Endothelial cell of umbilical vein (primary cell): Measurements from ENCODE around the gene MALT1. TPM values are rescaled to one million over a fixed set of nuclear protein-coding genes. Genes with fewer than 3 reads are reported as not detected.

ENCODE experiments used
- BruUV-seq: library from RNA; stranded (reverse); fragments of 400-500 nt; replicated peaks from 2 replicates; lab custom pipeline; 2021; lab: Mats Ljungman, UMichigan
- CTCF ChIA-PET: fragments of 300-600, 350-600 bp; sonication (Branson Sonifier 250); formaldehyde crosslinking; loops from one replicate; lab custom pipeline; 2021; ENCODE audit warnings: antibody characterized with exemption, inconsistent platforms; lab: Charles Lee
- POLR2A ChIA-PET: fragments of 300-600, 350-600 bp; sonication (Branson Sonifier 250); formaldehyde crosslinking; loops from one replicate; lab custom pipeline; 2021; ENCODE audit warnings: antibody characterized with exemption, inconsistent platforms; lab: Charles Lee
- DNase-seq: peaks from one replicate; pipeline ENCODE4 v3.0.0-alpha.2; 2011; ENCODE audit warnings: low read depth, low spot score
- FAIRE-seq: peaks from 2 replicates; lab custom pipeline; 2011; peaks lifted over from hg19 to GRCh38; lab: Jason Lieb, UNC
- H2AFZ ChIP-seq: 2 replicates; pipeline ENCODE4 v1.6.0; 2012; ENCODE audit warnings: low read depth, low read length, control low read depth, inconsistent platforms
- H3K27ac ChIP-seq: 2 replicates; pipeline ENCODE4 v1.5.1; 2011; ENCODE audit warnings: low read depth, mild to moderate bottlenecking, control low read depth, low read length, moderate library complexity; ENCODE audit not compliant: insufficient read depth
- H3K27me3 ChIP-seq, 2 experiments: 2 replicates each; pipeline versions ENCODE4 v1.6.0 to v1.6.1; 2011; ENCODE audit warnings: low read length in 2 of 2, mixed read lengths in 1 of 2; ENCODE audit not compliant: control insufficient read depth in 2 of 2, insufficient read depth in 2 of 2
- H3K36me3 ChIP-seq, 2 experiments: 2 replicates in 1 of 2; 3 replicates in 1 of 2; pipeline ENCODE4 v1.5.1; 2011; ENCODE audit warnings: low read length in 2 of 2, mild to moderate bottlenecking in 1 of 2, moderate library complexity in 1 of 2; ENCODE audit not compliant: control insufficient read depth in 2 of 2, insufficient read depth in 2 of 2; ENCODE audit errors: extremely low read depth in 1 of 2
- H3K4me1 ChIP-seq: 3 replicates; pipeline ENCODE4 v1.5.1; 2011; ENCODE audit warnings: mild to moderate bottlenecking, low read length; ENCODE audit not compliant: control insufficient read depth, insufficient read depth; ENCODE audit errors: extremely low read depth
- H3K4me2 ChIP-seq: 2 replicates; pipeline ENCODE4 v1.6.1; 2011; ENCODE audit warnings: low read length, control low read depth, mixed read lengths; ENCODE audit not compliant: insufficient read depth
- H3K4me3 ChIP-seq, 3 experiments: fragments of 200-600 bp in 1 of 3; sonication (generic), shearing (Covaris generic) in 1 of 3; replicated peaks in 1 of 3; 2 replicates each; pipeline ENCODE4 v1.5.1; 2011 to 2016; ENCODE audit warnings: control low read depth in 3 of 3, low read length in 3 of 3, mild to moderate bottlenecking in 2 of 3, inconsistent platforms in 1 of 3, low read depth in 1 of 3, moderate library complexity in 1 of 3; ENCODE audit not compliant: insufficient read depth in 1 of 3
- H3K79me2 ChIP-seq: 2 replicates; pipeline ENCODE4 v1.6.0; 2012; ENCODE audit warnings: low read length, inconsistent platforms; ENCODE audit not compliant: control insufficient read depth, insufficient read depth
- H3K9ac ChIP-seq: replicated peaks from 2 replicates; pipeline ENCODE3; 2011; ENCODE audit warnings: low read length, control low read depth; ENCODE audit not compliant: insufficient read depth; ENCODE audit errors: extremely low read depth
- H3K9me1 ChIP-seq: replicated peaks from 3 replicates; pipeline ENCODE4 v1.6.0; 2011; ENCODE audit warnings: mild to moderate bottlenecking, low read length; ENCODE audit not compliant: control insufficient read depth, insufficient read depth; ENCODE audit errors: extremely low read depth
- H3K9me3 ChIP-seq: replicated peaks from 2 replicates; pipeline ENCODE4 v1.5.1; 2012; ENCODE audit warnings: low read length, inconsistent platforms; ENCODE audit not compliant: control insufficient read depth, insufficient read depth
- H4K20me1 ChIP-seq: replicated peaks from 2 replicates; pipeline ENCODE3; 2011; ENCODE audit warnings: mild to moderate bottlenecking, low read length; ENCODE audit not compliant: control insufficient read depth, insufficient read depth; ENCODE audit errors: extremely low read depth
- CTCF ChIP-seq, 2 donors: IDR thresholded peaks; 1 replicate in 1 of 2; 2 replicates in 1 of 2; pipeline ENCODE4 v1.5.1; 2011; ENCODE audit warnings: low read length in 2 of 2, mild to moderate bottlenecking in 2 of 2, moderate library complexity in 2 of 2, control low read depth in 1 of 2, inconsistent platforms in 1 of 2, low read depth in 1 of 2; ENCODE audit not compliant: insufficient read depth in 1 of 2; ENCODE audit errors: extremely low read depth in 1 of 2
- EZH2 ChIP-seq: IDR thresholded peaks from 2 replicates; pipeline ENCODE4 v1.6.1; 2012; ENCODE audit warnings: borderline replicate concordance, low read depth, mild to moderate bottlenecking, moderate library complexity, low read length, inconsistent platforms; ENCODE audit not compliant: severe bottlenecking
- FOS ChIP-seq: IDR thresholded peaks from 2 replicates; pipeline ENCODE4 v1.6.1; 2011; ENCODE audit warnings: mild to moderate bottlenecking, low read length, moderate library complexity, borderline replicate concordance; ENCODE audit not compliant: insufficient read depth
- GATA2 ChIP-seq: IDR thresholded peaks from 2 replicates; pipeline ENCODE4 v1.7.0; 2011; ENCODE audit warnings: low read depth, mild to moderate bottlenecking, moderate library complexity, mixed read lengths, low read length; ENCODE audit not compliant: insufficient read length, insufficient read depth
- JUN ChIP-seq: IDR thresholded peaks from 2 replicates; pipeline ENCODE4 v1.6.1; 2011; ENCODE audit warnings: borderline replicate concordance, low read depth; ENCODE audit not compliant: insufficient read length, insufficient read depth
- MAX ChIP-seq: IDR thresholded peaks from 2 replicates; pipeline ENCODE4 v1.6.1; 2011; ENCODE audit not compliant: insufficient read depth, insufficient read length
- MYC ChIP-seq: IDR thresholded peaks from one replicate; pipeline ENCODE4 v1.6.1; 2011; ENCODE audit warnings: mild to moderate bottlenecking, low read depth, low read length
- POLR2A ChIP-seq: IDR thresholded peaks from 2 replicates; pipeline ENCODE4 v1.6.1; 2012; ENCODE audit warnings: low read depth, mild to moderate bottlenecking, control low read depth, low read length
- POLR2AphosphoS5 ChIP-seq: IDR thresholded peaks from 2 replicates; pipeline ENCODE4 v1.6.1; 2012; ENCODE audit warnings: low read depth, mild to moderate bottlenecking, control low read depth, low read length, moderate library complexity; ENCODE audit not compliant: insufficient read depth
- dilution Hi-C: fragments of 300-500 bp; cut with MboI; formaldehyde crosslinking; loops from one replicate; pipeline ENCODE4 v1.15.0; 2019; ENCODE audit warnings: low sequenced_read_pairs; ENCODE audit not compliant: extremely low pct_ligation_motif_present
- intact Hi-C: fragments of 100-400 bp; cut with micrococcal nuclease; formaldehyde crosslinking; loops from one replicate; pipeline ENCODE4 v1.10.0; 2022
- polyA plus RNA-seq, 4 experiments: library from polyadenylated mRNA; depleted of rRNA in 3 of 4; stranded (reverse) in 3 of 4; unstranded in 1 of 4; fragments of >200 nt; gene quantifications; 2 replicates each; pipeline versions ENCODE4 v1.2.1 to v1.2.3, GENCODE V29; 2011 to 2012; ENCODE audit warnings: missing spikeins in 1 of 4
- total RNA-seq: library from RNA; stranded (reverse); gene quantifications from 2 replicates; pipeline ENCODE4 v1.2.3, GENCODE V29; 2021

Gene MALT1
- total and polyA plus RNA-seq, 2 donors (not counting 3 experiments of a cell fraction or from before 2014, with no cell fraction given): 2.8 to 5.1 TPM

GRCh38 chr18:58637946-58638345 is 33.3 kb upstream of the MALT1 start:
- FAIRE-seq (no peak), DNase-seq (no peak)
- no peaks in the 10 kb centered on the region for H3K36me3 ChIP-seq
- TF ChIP-seq MAX (no peak), JUN (no peak), EZH2 (no peak), POLR2AphosphoS5 (no peak), MYC (no peak), GATA2 (no peak), POLR2A (no peak)
- intact Hi-C loops (no loop called here), dilution Hi-C loops (no loop called here)
- no peak overlapping the region for H3K27ac ChIP-seq
- no peak overlapping the region for H3K9ac ChIP-seq
- no peak overlapping the region for H3K4me3 ChIP-seq
- POLR2A ChIA-PET: no interaction called here
- H3K9me1 ChIP-seq: no peaks in the 10 kb centered on the region
- no peaks in the 10 kb centered on the region for H3K9me3 ChIP-seq
- CTCF ChIA-PET: no interaction called here
- no peaks in the 10 kb centered on the region for H3K4me1 ChIP-seq
- H3K4me2 ChIP-seq: no peak overlapping the region
- no TSS peak for BruUV-seq
- no peaks in the 10 kb centered on the region for H4K20me1 ChIP-seq
- H2AFZ ChIP-seq: no peak overlapping the region
- H3K79me2 ChIP-seq: no peaks in the 10 kb centered on the region
- H3K27me3 ChIP-seq: peaks cover 0 to 2% of the 10 kb centered on the region in 2 experiments

- Histone ChIP-seq H3K9me3 (no peaks in the 10 kb centered on the region), H4K20me1 (no peaks in the 10 kb centered on the region), H3K9me1 (no peaks in the 10 kb centered on the region), H3K79me2 (no peaks in the 10 kb centered on the region), H3K27ac (no peak overlapping the region), H2AFZ (no peak overlapping the region), H3K36me3 (no peaks in the 10 kb centered on the region), H3K4me3 (no peak overlapping the region), H3K4me1 (no peaks in the 10 kb centered on the region), H3K4me2 (no peak overlapping the region), H3K27me3 (peaks cover 0 to 2% of the 10 kb centered on the region in 2 experiments), H3K9ac (no peak overlapping the region)
- intact Hi-C loops (no loop called here), dilution Hi-C loops (no loop called here)
- POLR2A ChIA-PET: no interaction called here
- FAIRE-seq (no peak), DNase-seq (no peak)
- no TSS peak for BruUV-seq
- TF ChIP-seq JUN (no peak), MYC (no peak), EZH2 (no peak), MAX (no peak), CTCF (IDR thresholded peaks at IDR 0.05; ENCODE audit: extremely low read depth in 1 of 2, insufficient read depth in 1 of 2, low read depth in 1 of 2, low read length in 2 of 2) (no peak), POLR2AphosphoS5 (no peak), FOS (no peak)
- CTCF ChIA-PET: no interaction called here
Measured at GRCh38 chr18:58638441-58638840, 32.8 kb upstream of the MALT1 start.
